Common myeloid progenitor, CD34-positive (primary cell): ENCODE data around the gene PPIH.
"Not testable (repeated sequence)": the region's sequence is repeated elsewhere in the genome, so short reads cannot be mapped to it uniquely, and the experiment has no call there.

Experiments
- CTCF ChIA-PET: fragments of 350-600 bp; sonication (Branson Sonifier 250); formaldehyde crosslinking; loops from one replicate; lab custom pipeline; 2021; ENCODE audit warnings: antibody characterized with exemption; lab: Charles Lee
- POLR2A ChIA-PET: fragments of 350-600 bp; sonication (Branson Sonifier 250); formaldehyde crosslinking; loops from one replicate; lab custom pipeline; 2021; ENCODE audit warnings: antibody characterized with exemption; lab: Charles Lee
- DNase-seq, 3 donors: peaks; one replicate each; pipeline versions ENCODE4 v3.0.0 to v3.0.0-alpha.2; 2013
- H3K27ac ChIP-seq, 2 experiments: 1 replicate in 1 of 2; 2 replicates in 1 of 2; pipeline ENCODE4 v1.7.0; 2013; ENCODE audit warnings: inconsistent platforms in 2 of 2, low read length in 2 of 2, mild to moderate bottlenecking in 2 of 2, low read depth in 1 of 2, moderate library complexity in 1 of 2; ENCODE audit not compliant: severe bottlenecking in 2 of 2, insufficient read depth in 1 of 2, poor library complexity in 1 of 2
- H3K27me3 ChIP-seq, 5 experiments: replicated peaks in 2 of 5; 1 replicate in 3 of 5; 2 replicates in 2 of 5; pipeline versions ENCODE4 v1.6.1 to v1.7.0; 2013; ENCODE audit warnings: low read length in 4 of 5, mild to moderate bottlenecking in 2 of 5, moderate library complexity in 2 of 5, inconsistent platforms in 1 of 5; ENCODE audit not compliant: insufficient read depth in 5 of 5, control insufficient read depth in 4 of 5
- H3K36me3 ChIP-seq, 4 experiments: 1 replicate in 2 of 4; 2 replicates in 2 of 4; pipeline versions ENCODE4 v1.6.1 to v1.7.0; 2013; ENCODE audit warnings: low read length in 3 of 4, control low read depth in 1 of 4, mild to moderate bottlenecking in 1 of 4; ENCODE audit not compliant: control insufficient read depth in 4 of 4, insufficient read depth in 4 of 4
- H3K4me1 ChIP-seq, 4 experiments: 1 replicate in 3 of 4; 2 replicates in 1 of 4; pipeline versions ENCODE4 v1.6.1 to v1.7.1; 2013; ENCODE audit warnings: low read length in 3 of 4, mild to moderate bottlenecking in 3 of 4, control low read depth in 1 of 4, inconsistent platforms in 1 of 4, moderate library complexity in 1 of 4; ENCODE audit not compliant: control insufficient read depth in 4 of 4, insufficient read depth in 4 of 4; ENCODE audit errors: control extremely low read depth in 1 of 4
- H3K4me3 ChIP-seq, 7 experiments: 1 replicate in 4 of 7; 2 replicates in 3 of 7; pipeline versions ENCODE4 v1.5.1 to v1.7.0; 2013; ENCODE audit warnings: mild to moderate bottlenecking in 7 of 7, low read length in 6 of 7, moderate library complexity in 6 of 7, inconsistent platforms in 2 of 7, low read depth in 2 of 7, control low read depth in 1 of 7; ENCODE audit not compliant: insufficient read depth in 4 of 7, control insufficient read depth in 1 of 7; ENCODE audit errors: extremely low read depth in 1 of 7
- H3K9me3 ChIP-seq, 5 experiments: 1 replicate in 4 of 5; 2 replicates in 1 of 5; pipeline versions ENCODE4 v1.6.1 to v1.7.1; 2013; ENCODE audit warnings: low read length in 4 of 5, mild to moderate bottlenecking in 2 of 5, inconsistent platforms in 1 of 5, low read depth in 1 of 5, moderate library complexity in 1 of 5; ENCODE audit not compliant: control insufficient read depth in 4 of 5, insufficient read depth in 2 of 5; ENCODE audit errors: control extremely low read depth in 1 of 5
- WGBS: methylation state at CpG from one replicate; pipeline ENCODE4 v1.1.5; 2013; ENCODE audit not compliant: insufficient coverage; 5-methylcytosine and 5-hydroxymethylcytosine counted together

The PPIH gene

GRCh38 chr1:42723511-42723910, 65.3 kb downstream of the PPIH start:
- H3K4me3 ChIP-seq: no peak overlapping the region
- H3K36me3 ChIP-seq: peaks cover 0 to 4% (median 1%) of the 10 kb centered on the region in 4 experiments
- CTCF ChIA-PET: no interaction called here
- no peaks in the 10 kb centered on the region for H3K9me3 ChIP-seq
- H3K4me1 ChIP-seq: no peaks in the 10 kb centered on the region
- WGBS: 97% methylated on average over 5 of the region's 6 CpGs
- POLR2A ChIA-PET: interaction anchor here (0.6 kb wide), 1 partner anchor 9 kb away, joined by 3 read pairs; no protein-coding TSS in a partner anchor
- no peak for DNase-seq
- H3K27ac ChIP-seq: no peak overlapping the region
- H3K27me3 ChIP-seq: no peaks in the 10 kb centered on the region

GRCh38 chr1:42725820-42726219, 67.6 kb downstream of the PPIH start:
- H3K4me3 ChIP-seq, H3K36me3 ChIP-seq, H3K4me1 ChIP-seq, H3K9me3 ChIP-seq, DNase-seq, H3K27ac ChIP-seq, POLR2A ChIA-PET, H3K27me3 ChIP-seq: not testable (repeated sequence)
- no CpG with 5 or more reads among the region's 4 CpGs for WGBS
- CTCF ChIA-PET: interaction anchor here (1.0 kb wide), 1 partner anchor 20 kb away, joined by 3 read pairs; no protein-coding TSS in a partner anchor
